ENCODE measurements around the gene LRRC15.

DNA sequence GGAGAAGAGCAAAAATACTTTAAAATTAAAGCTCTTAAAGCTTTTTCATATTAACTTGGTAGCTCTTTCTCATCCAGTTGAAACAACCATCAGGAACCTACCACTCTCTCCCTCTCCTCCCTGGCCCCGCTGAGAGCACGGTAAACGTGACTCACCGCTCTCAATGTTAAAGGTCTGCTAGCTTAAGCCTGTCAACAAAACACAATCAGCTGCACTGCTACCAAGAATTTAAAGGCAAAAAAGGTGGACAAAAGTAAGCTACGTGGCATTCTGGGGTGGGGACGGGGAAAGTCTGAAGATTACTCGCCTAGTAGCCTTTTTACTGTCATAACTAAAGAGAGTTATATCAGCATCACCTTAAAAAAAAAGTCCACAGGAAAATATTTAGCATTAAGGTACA, 37.9 kb upstream of the LRRC15 start:
- TF ChIP-seq, protein P1, sequence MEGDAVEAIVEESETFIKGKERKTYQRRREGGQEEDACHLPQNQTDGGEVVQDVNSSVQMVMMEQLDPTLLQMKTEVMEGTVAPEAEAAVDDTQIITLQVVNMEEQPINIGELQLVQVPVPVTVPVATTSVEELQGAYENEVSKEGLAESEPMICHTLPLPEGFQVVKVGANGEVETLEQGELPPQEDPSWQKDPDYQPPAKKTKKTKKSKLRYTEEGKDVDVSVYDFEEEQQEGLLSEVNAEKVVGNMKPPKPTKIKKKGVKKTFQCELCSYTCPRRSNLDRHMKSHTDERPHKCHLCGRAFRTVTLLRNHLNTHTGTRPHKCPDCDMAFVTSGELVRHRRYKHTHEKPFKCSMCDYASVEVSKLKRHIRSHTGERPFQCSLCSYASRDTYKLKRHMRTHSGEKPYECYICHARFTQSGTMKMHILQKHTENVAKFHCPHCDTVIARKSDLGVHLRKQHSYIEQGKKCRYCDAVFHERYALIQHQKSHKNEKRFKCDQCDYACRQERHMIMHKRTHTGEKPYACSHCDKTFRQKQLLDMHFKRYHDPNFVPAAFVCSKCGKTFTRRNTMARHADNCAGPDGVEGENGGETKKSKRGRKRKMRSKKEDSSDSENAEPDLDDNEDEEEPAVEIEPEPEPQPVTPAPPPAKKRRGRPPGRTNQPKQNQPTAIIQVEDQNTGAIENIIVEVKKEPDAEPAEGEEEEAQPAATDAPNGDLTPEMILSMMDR (IDR thresholded peaks at IDR 0.05): no peak
- TF ChIP-seq POLR2A (IDR thresholded peaks at IDR 0.05) (no peak), POLR2AphosphoS5 (IDR thresholded peaks at IDR 0.05) (no peak), EP300 (IDR thresholded peaks at IDR 0.05; ENCODE audit: low read depth) (no peak)

Data from transverse colon (tissue), 4 donors.